Cardiac fibroblast (primary cell): ENCODE data around the gene SLC7A5.

Experiments
- DNase-seq, 2 donors: peaks; one replicate each; pipeline versions ENCODE4 v3.0.0 to v3.0.0-alpha.2; 2010; ENCODE audit warnings: low read depth in 2 of 2
- H3K4me3 ChIP-seq, 2 donors: replicated peaks in 1 of 2; 1 replicate in 1 of 2; 2 replicates in 1 of 2; pipeline ENCODE4 v1.5.1; 2011; ENCODE audit warnings: low read depth in 2 of 2, low read length in 2 of 2, mild to moderate bottlenecking in 2 of 2, moderate library complexity in 1 of 2
- TF ChIP-seq, protein P1 (sequence below): IDR thresholded peaks from one replicate; pipeline ENCODE4 v1.5.1; 2011; ENCODE audit warnings: low read depth, mild to moderate bottlenecking, low read length, inconsistent platforms

The SLC7A5 gene

DNA sequence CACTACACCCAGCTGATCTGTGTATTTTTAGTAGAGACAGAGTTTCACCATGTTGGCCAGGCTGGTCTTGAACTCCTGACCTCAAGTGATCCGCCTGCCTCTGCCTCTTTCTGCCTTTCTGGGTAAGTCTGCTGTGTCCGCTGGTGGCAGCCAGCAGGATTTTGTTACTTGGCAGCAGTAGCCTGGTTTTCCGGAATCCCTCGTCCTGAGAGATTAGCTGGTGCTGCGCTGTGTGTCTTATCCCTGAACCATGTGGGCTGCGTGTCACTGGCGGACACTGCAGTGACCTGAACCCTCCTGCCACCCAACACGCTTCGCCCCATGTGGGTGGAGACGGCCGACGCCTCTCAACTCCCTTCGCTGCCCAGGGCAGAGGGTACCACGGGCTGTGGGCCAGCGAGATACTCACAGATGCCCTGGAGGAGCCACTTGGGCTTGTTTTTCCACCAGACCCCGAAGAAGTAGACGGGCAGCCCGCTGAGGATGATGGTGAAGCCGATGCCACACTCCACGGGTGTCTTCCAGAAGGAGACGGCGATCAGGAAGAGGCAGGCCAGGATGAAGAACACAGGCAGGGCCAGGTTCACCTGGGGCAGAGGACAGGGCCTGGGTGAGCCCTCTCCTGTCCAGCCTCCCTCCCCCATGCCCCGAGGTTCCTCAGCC, 35.2 kb downstream of the SLC7A5 start:
- DNase-seq, result no peak
- TF ChIP-seq, protein P1, sequence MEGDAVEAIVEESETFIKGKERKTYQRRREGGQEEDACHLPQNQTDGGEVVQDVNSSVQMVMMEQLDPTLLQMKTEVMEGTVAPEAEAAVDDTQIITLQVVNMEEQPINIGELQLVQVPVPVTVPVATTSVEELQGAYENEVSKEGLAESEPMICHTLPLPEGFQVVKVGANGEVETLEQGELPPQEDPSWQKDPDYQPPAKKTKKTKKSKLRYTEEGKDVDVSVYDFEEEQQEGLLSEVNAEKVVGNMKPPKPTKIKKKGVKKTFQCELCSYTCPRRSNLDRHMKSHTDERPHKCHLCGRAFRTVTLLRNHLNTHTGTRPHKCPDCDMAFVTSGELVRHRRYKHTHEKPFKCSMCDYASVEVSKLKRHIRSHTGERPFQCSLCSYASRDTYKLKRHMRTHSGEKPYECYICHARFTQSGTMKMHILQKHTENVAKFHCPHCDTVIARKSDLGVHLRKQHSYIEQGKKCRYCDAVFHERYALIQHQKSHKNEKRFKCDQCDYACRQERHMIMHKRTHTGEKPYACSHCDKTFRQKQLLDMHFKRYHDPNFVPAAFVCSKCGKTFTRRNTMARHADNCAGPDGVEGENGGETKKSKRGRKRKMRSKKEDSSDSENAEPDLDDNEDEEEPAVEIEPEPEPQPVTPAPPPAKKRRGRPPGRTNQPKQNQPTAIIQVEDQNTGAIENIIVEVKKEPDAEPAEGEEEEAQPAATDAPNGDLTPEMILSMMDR, result no peak
- no peak overlapping the region for H3K4me3 ChIP-seq

DNA sequence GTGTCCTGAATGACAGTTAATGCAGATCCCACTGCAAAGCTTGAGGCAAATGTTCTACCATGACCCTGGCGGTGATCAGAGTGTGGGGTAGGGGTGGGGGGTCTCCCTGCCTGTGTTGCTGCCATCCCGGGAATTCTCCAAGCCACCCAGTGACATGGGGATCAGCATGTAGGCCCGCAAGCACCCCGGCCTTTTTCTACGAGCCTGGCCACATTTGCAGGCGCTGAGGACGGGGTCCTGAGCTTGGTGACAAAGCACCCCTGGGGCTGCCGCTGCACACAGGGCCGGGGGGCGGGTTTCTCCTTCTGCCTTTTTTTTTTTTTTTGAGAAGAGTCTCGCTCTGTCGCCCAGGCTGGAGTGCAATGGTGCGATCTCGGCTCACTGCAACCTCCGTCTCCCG, 35.8 kb downstream of the SLC7A5 start:
- TF ChIP-seq, protein P1, result no peak
- no peak overlapping the region for H3K4me3 ChIP-seq
- DNase-seq, result no peak

GRCh38 chr16:87832741-87833502, 36.4 kb downstream of the SLC7A5 start:
- DNase-seq, result no peak
- TF ChIP-seq, protein P1, result no peak
- H3K4me3 ChIP-seq, result no peak overlapping the region

DNA sequence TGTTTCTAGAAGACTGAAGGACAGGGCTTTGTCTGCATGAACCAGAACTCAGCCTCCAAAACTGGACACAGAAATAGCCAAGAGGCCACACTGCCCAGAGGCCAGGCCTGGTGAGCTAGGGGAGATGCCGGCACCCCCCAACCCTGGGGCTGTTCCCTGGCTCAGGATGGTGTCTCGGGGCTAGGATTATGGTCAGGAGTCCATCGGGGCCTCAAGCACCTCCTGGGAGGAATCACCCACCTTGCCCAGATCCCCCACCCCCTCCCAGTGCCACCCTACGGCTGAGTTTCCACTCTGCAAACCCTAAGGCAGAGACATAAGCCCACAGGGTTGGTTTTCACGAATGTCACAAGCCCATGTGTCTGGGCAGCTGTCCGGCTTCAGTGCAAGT, 37.2 kb downstream of the SLC7A5 start:
- DNase-seq, result no peak
- H3K4me3 ChIP-seq, result no peak overlapping the region
- TF ChIP-seq, protein P1, result no peak

GRCh38 chr16:87831421-87832136, 37.7 kb downstream of the SLC7A5 start:
- TF ChIP-seq, protein P1, result no peak
- DNase-seq, result no peak
- H3K4me3 ChIP-seq, result no peak overlapping the region

- DNase-seq, result no peak
- no peak overlapping the region for H3K4me3 ChIP-seq
- TF ChIP-seq, protein P1, result no peak
Measured at GRCh38 chr16:87830673-87831420, 38.5 kb downstream of the SLC7A5 start.
